ENCODE measurements around the gene MSH3.

GRCh38 chr5:80852331-80853245 is 198.1 kb downstream of the MSH3 start:
- TF ChIP-seq RAD21 (IDR thresholded peaks at IDR 0.05; ENCODE audit: low read length) (no peak), CTCF (IDR thresholded peaks at IDR 0.05) (no peak), GATA2 (CRISPR knock-in tag; IDR thresholded peaks at IDR 0.05) (no peak), MXI1 (IDR thresholded peaks at IDR 0.05; ENCODE audit: low read depth, low read length) (no peak), GABPA (IDR thresholded peaks at IDR 0.05; ENCODE audit: low read depth) (no peak), REST (IDR thresholded peaks at IDR 0.05; ENCODE audit: low read depth, low read length) (no peak), TAF1 (IDR thresholded peaks at IDR 0.05; ENCODE audit: borderline replicate concordance, low read depth, low read length) (no peak), FOSL2 (IDR thresholded peaks at IDR 0.05; ENCODE audit: borderline replicate concordance, low read depth) (no peak), FOXM1 (IDR thresholded peaks at IDR 0.05; ENCODE audit: low read depth) (no peak), ELF1 (IDR thresholded peaks at IDR 0.05) (no peak), EP300 (IDR thresholded peaks at IDR 0.05; ENCODE audit: borderline replicate concordance in 1 of 2, low read depth in 1 of 2, low read length in 1 of 2) (no peak), YY1 (IDR thresholded peaks at IDR 0.05; ENCODE audit: low read depth) (no peak)
